ENCODE results near the gene UBTD1.
"Not testable (repeated sequence)": the region's sequence is repeated elsewhere in the genome, so short reads cannot be mapped to it uniquely, and the experiment has no call there.

The UBTD1 gene

GRCh38 chr10:97551271-97551670 is 52.5 kb downstream of the UBTD1 start:
- Histone ChIP-seq H3K4me3 (no peak overlapping the region), H3K27ac (no peak overlapping the region)
- no peak for TF ChIP-seq CTCF (IDR thresholded peaks at IDR 0.05)
- no peak for DNase-seq (ENCODE audit: low spot score)

GRCh38 chr10:97553575-97554031 is 54.9 kb downstream of the UBTD1 start:
- Histone ChIP-seq H3K4me3 (no peak overlapping the region), H3K27ac (no peak overlapping the region)
- peak; percentile 48 for TF ChIP-seq CTCF (IDR thresholded peaks at IDR 0.05)
- no peak for DNase-seq (ENCODE audit: low spot score)

- H3K27ac ChIP-seq; H3K4me3 ChIP-seq; DNase-seq (ENCODE audit: low spot score): not testable (repeated sequence)
These were observed 55.6 kb downstream of the UBTD1 start for GRCh38 chr10:97554336-97554735.

GRCh38 chr10:97555541-97555940 is 56.8 kb downstream of the UBTD1 start:
- not testable (repeated sequence) for DNase-seq (ENCODE audit: low spot score); H3K27ac ChIP-seq; H3K4me3 ChIP-seq

- not testable (repeated sequence) for DNase-seq (ENCODE audit: low spot score)
- peak overlapping the region in 1 of 2 donors; percentile 37 for H3K27ac ChIP-seq
These were observed 62.1 kb downstream of the UBTD1 start for GRCh38 chr10:97560731-97561381.

GRCh38 chr10:97561386-97562077 is 62.8 kb downstream of the UBTD1 start:
- H3K4me3 ChIP-seq; DNase-seq (ENCODE audit: low spot score); H3K27ac ChIP-seq: not testable (repeated sequence)

More at GRCh38 chr10:97560731-97561381, 62.1 kb downstream of the UBTD1 start:
- not testable (repeated sequence) for H3K4me3 ChIP-seq

GRCh38 chr10:97562329-97562728 is 63.6 kb downstream of the UBTD1 start:
- not testable (repeated sequence) for H3K27ac ChIP-seq; DNase-seq (ENCODE audit: low spot score); H3K4me3 ChIP-seq

GRCh38 chr10:97563337-97563736 is 64.6 kb downstream of the UBTD1 start:
- DNase-seq (ENCODE audit: low spot score): no peak
- Histone ChIP-seq H3K27ac (no peak overlapping the region), H3K4me3 (no peak overlapping the region)
- TF ChIP-seq CTCF (IDR thresholded peaks at IDR 0.05): no peak

GRCh38 chr10:97564776-97565175 is 66.1 kb downstream of the UBTD1 start:
- TF ChIP-seq CTCF (IDR thresholded peaks at IDR 0.05): no peak
- H3K4me3 ChIP-seq: no peak overlapping the region
- H3K27ac ChIP-seq: no peak overlapping the region
- DNase-seq (ENCODE audit: low spot score): no peak
